Astrocyte (in vitro differentiated cells and primary cell): ENCODE measurements around the gene ZNF597. TPM values are rescaled to one million over a fixed set of nuclear protein-coding genes. Genes with fewer than 3 reads are reported as not detected.

ENCODE experiments used
- DNase-seq: peaks from one replicate; pipeline ENCODE4 v3.0.0-alpha.2; 2010; ENCODE audit warnings: low read depth
- FAIRE-seq: peaks from 2 replicates; lab custom pipeline; 2011; peaks lifted over from hg19 to GRCh38; lab: Jason Lieb, UNC
- H2AFZ ChIP-seq: 2 replicates; pipeline ENCODE4 v1.6.0; 2012; ENCODE audit warnings: low read depth, low read length, inconsistent platforms
- H3K27ac ChIP-seq: 2 replicates; pipeline ENCODE4 v1.5.1; 2011; ENCODE audit warnings: low read depth, low read length, inconsistent platforms
- H3K27me3 ChIP-seq: 2 replicates; pipeline ENCODE4 v1.6.0; 2011; ENCODE audit warnings: low read length, inconsistent platforms; ENCODE audit not compliant: insufficient read depth
- H3K36me3 ChIP-seq: 2 replicates; pipeline ENCODE4 v1.5.1; 2011; ENCODE audit warnings: low read length, inconsistent platforms; ENCODE audit not compliant: insufficient read depth
- H3K4me1 ChIP-seq: 2 replicates; pipeline ENCODE4 v1.5.1; 2011; ENCODE audit warnings: low read length, inconsistent platforms; ENCODE audit not compliant: insufficient read depth
- H3K4me2 ChIP-seq: 2 replicates; pipeline ENCODE4 v1.6.0; 2012; ENCODE audit warnings: low read length, inconsistent platforms
- H3K4me3 ChIP-seq: 2 replicates; pipeline ENCODE4 v1.5.1; 2011; ENCODE audit warnings: low read depth, mild to moderate bottlenecking, low read length, inconsistent platforms; ENCODE audit not compliant: insufficient read depth
- H3K79me2 ChIP-seq: 2 replicates; pipeline ENCODE4 v1.6.0; 2012; ENCODE audit warnings: mild to moderate bottlenecking, low read length, inconsistent platforms; ENCODE audit not compliant: insufficient read depth
- H3K9ac ChIP-seq: 2 replicates; pipeline ENCODE4 v1.6.0; 2012; ENCODE audit warnings: mild to moderate bottlenecking, low read length, inconsistent platforms
- H3K9me3 ChIP-seq: 2 replicates; pipeline ENCODE4 v1.5.1; 2012; ENCODE audit warnings: low read depth, mild to moderate bottlenecking, low read length, inconsistent platforms; ENCODE audit not compliant: insufficient read depth
- H4K20me1 ChIP-seq: 2 replicates; pipeline ENCODE4 v1.6.0; 2012; ENCODE audit warnings: low read length, inconsistent platforms; ENCODE audit not compliant: insufficient read depth
- H3K27ac Mint-ChIP-seq: one replicate; pipeline ENCODE4 v1.8.0; 2021; ENCODE audit warnings: mild to moderate bottlenecking, mixed read lengths; ENCODE audit not compliant: unreplicated experiment
- H3K27me3 Mint-ChIP-seq: one replicate; pipeline ENCODE4 v1.8.0; 2021; ENCODE audit warnings: low read depth, mixed read lengths; ENCODE audit not compliant: unreplicated experiment
- H3K36me3 Mint-ChIP-seq: one replicate; pipeline ENCODE4 v1.8.0; 2021; ENCODE audit warnings: low read depth, mixed read lengths; ENCODE audit not compliant: unreplicated experiment
- H3K4me1 Mint-ChIP-seq: one replicate; pipeline ENCODE4 v1.8.0; 2021; ENCODE audit warnings: low read depth, mixed read lengths; ENCODE audit not compliant: unreplicated experiment
- H3K4me3 Mint-ChIP-seq: one replicate; pipeline ENCODE4 v1.8.0; 2021; ENCODE audit warnings: mild to moderate bottlenecking, moderate library complexity, mixed read lengths; ENCODE audit not compliant: unreplicated experiment
- H3K9me3 Mint-ChIP-seq: one replicate; pipeline ENCODE4 v1.8.0; 2021; ENCODE audit warnings: mild to moderate bottlenecking, mixed read lengths; ENCODE audit not compliant: unreplicated experiment
- CTCF ChIP-seq: IDR thresholded peaks from 2 replicates; pipeline ENCODE4 v1.5.1; 2011; ENCODE audit warnings: low read depth, mild to moderate bottlenecking, inconsistent platforms, low read length, moderate library complexity; ENCODE audit not compliant: insufficient read depth
- EZH2 ChIP-seq: IDR thresholded peaks from 2 replicates; pipeline ENCODE4 v1.6.1; 2012; ENCODE audit warnings: mild to moderate bottlenecking, low read length, inconsistent platforms; ENCODE audit not compliant: insufficient read depth
- total RNA-seq: library from RNA; stranded (reverse); gene quantifications from 2 replicates; pipeline ENCODE4 v1.2.1, GENCODE V29; 2021

The ZNF597 gene
- total RNA-seq, 1 donor from 2014 or later = 4.7 TPM

DNA sequence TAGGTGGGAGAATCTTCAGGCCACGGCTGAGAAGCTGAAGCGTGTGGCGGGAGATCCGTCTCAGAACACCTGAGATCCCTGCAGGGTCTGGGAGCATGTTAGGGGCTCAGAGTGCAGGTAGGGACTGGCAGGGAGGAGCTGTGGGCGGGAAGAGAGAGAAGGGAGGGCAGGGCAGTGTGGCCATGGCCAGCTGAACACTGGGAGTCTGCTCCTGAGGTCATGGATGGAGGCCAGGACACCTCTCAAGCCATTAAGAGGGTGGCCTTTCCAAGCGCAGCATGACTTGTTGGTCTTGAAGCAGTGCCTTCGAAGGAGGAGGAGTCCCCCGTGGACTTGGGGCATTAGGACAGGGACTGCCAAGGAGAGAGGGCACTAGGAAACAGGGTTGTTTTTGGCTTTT, 23.9 kb upstream of the ZNF597 start:
- H3K9me3 Mint-ChIP-seq = no peaks in the 10 kb centered on the region
- Histone ChIP-seq H3K4me2 (no peak overlapping the region), H2AFZ (no peak overlapping the region), H3K27ac (no peak overlapping the region), H4K20me1 (peaks cover 93% of the 10 kb centered on the region), H3K9ac (no peak overlapping the region), H3K4me1 (peaks cover 4% of the 10 kb centered on the region), H3K79me2 (peaks cover 98% of the 10 kb centered on the region), H3K9me3 (no peaks in the 10 kb centered on the region), H3K4me3 (no peak overlapping the region), H3K27me3 (no peaks in the 10 kb centered on the region), H3K36me3 (peaks cover 3% of the 10 kb centered on the region)
- peaks cover 25% of the 10 kb centered on the region for H3K4me1 Mint-ChIP-seq
- H3K36me3 Mint-ChIP-seq = peaks cover 14% of the 10 kb centered on the region
- TF ChIP-seq EZH2 = no peak
- no peak for TF ChIP-seq CTCF
- no peak overlapping the region for H3K4me3 Mint-ChIP-seq
- DNase-seq (no peak), FAIRE-seq (no peak)
- no peaks in the 10 kb centered on the region for H3K27me3 Mint-ChIP-seq
- peak overlapping the region; percentile 26 for H3K27ac Mint-ChIP-seq

- no peaks in the 10 kb centered on the region for H3K9me3 ChIP-seq
- no peak for TF ChIP-seq CTCF
- no peak for TF ChIP-seq EZH2
- no peaks in the 10 kb centered on the region for H3K27me3 Mint-ChIP-seq
- no peak overlapping the region for H3K4me2 ChIP-seq
- peaks cover 3% of the 10 kb centered on the region for H3K36me3 ChIP-seq
- H3K36me3 Mint-ChIP-seq = peaks cover 16% of the 10 kb centered on the region
- no peak overlapping the region for H3K4me3 ChIP-seq
- no peak overlapping the region for H2AFZ ChIP-seq
- no peak for DNase-seq
- no peak overlapping the region for H3K4me3 Mint-ChIP-seq
- peaks cover 96% of the 10 kb centered on the region for H4K20me1 ChIP-seq
- no peak overlapping the region for H3K27ac ChIP-seq
- H3K27ac Mint-ChIP-seq = no peak overlapping the region
- peaks cover 4% of the 10 kb centered on the region for H3K4me1 ChIP-seq
- H3K27me3 ChIP-seq = no peaks in the 10 kb centered on the region
- H3K9me3 Mint-ChIP-seq = no peaks in the 10 kb centered on the region
- H3K4me1 Mint-ChIP-seq = peaks cover 32% of the 10 kb centered on the region
- H3K9ac ChIP-seq = no peak overlapping the region
- no peak for FAIRE-seq
- peaks cover 99% of the 10 kb centered on the region for H3K79me2 ChIP-seq
Measured at GRCh38 chr16:3465911-3466584, 22.7 kb upstream of the ZNF597 start.

DNA sequence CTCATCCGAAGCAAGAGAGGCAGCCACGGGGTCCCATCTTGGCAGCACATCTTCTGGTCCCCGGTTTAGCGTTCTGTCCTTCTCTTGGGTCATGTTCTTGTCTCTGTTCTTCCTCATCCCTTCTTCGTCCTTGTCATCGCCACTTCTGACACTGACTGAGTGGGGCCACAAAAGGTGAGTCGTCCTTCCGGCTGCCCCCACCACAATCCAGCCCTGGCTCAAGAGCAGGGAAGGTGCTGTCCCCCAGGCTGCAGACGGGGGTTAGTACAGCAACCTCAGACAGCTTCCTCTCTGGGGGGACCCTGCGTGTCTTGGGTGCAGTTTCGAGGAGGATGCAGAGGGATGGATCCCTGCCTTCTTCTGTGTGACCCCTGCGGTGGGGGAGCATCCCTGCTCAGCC, 22.0 kb upstream of the ZNF597 start:
- no peak overlapping the region for H3K4me3 ChIP-seq
- no peak overlapping the region for H3K4me2 ChIP-seq
- H3K27me3 Mint-ChIP-seq = no peaks in the 10 kb centered on the region
- H3K36me3 ChIP-seq = peaks cover 3% of the 10 kb centered on the region
- FAIRE-seq (no peak), DNase-seq (no peak)
- H3K4me1 ChIP-seq = peaks cover 4% of the 10 kb centered on the region
- H3K36me3 Mint-ChIP-seq = peaks cover 17% of the 10 kb centered on the region
- no peak overlapping the region for H3K4me3 Mint-ChIP-seq
- H2AFZ ChIP-seq = no peak overlapping the region
- H3K79me2 ChIP-seq = peaks cover 99% of the 10 kb centered on the region
- peaks cover 97% of the 10 kb centered on the region for H4K20me1 ChIP-seq
- H3K9me3 ChIP-seq = no peaks in the 10 kb centered on the region
- H3K27ac Mint-ChIP-seq = no peak overlapping the region
- H3K9me3 Mint-ChIP-seq = no peaks in the 10 kb centered on the region
- H3K9ac ChIP-seq = no peak overlapping the region
- H3K27ac ChIP-seq = no peak overlapping the region
- H3K4me1 Mint-ChIP-seq = peaks cover 34% of the 10 kb centered on the region
- no peaks in the 10 kb centered on the region for H3K27me3 ChIP-seq
- TF ChIP-seq EZH2 (no peak), CTCF (no peak)
